ENCODE results near the gene HOXA13.

HOXA13 gene

GRCh38 chr7:27199849-27200760, at the start of gene HOXA13:
Gene HOXA13 (minus strand): TSS chr7:27200091. CDS start chr7:27200077, 14 bp downstream.
- DNase-seq: no peak

DNA sequence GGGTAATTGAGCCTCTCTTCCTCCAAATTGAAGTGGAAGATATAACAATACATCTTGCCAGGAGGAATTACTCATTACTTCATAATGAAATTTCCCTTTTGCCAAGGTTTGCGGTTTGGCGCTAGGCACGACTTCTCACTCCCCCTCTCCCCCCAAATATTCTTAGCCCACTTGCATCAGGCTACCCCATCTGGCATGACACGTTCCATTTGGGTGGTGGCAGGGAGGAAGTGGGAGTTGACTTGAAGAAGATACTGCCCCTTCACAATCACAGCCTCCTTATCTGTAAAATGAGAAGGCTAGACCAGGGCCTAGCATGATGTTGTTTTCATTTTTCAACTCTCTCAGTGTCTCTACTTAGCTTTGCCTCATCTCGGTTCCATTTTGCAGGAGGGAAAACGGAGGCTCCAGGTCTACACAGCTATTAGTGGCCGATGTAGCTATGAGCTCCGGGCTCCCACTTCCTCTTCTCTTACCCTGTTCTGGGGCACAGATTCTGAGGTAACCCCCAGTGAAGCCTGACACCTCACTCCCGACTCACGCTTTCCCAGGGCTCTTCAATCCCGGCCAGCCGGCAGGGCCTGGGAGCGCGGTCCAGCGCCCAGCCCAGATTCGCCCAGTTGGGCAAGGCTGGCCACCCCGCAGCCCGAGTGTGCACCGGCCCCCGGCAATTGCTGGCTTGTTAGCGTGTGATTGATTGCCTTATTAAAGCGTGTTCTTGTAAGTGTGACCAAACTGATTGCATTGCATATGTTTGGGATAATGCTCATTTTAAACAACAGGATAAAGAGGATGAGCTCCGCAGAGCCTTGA, 49.2 kb upstream of the HOXA13 start:
- no peak for DNase-seq

- no peak for DNase-seq
These were observed 48.5 kb upstream of the HOXA13 start for GRCh38 chr7:27248427-27248806.

DNA sequence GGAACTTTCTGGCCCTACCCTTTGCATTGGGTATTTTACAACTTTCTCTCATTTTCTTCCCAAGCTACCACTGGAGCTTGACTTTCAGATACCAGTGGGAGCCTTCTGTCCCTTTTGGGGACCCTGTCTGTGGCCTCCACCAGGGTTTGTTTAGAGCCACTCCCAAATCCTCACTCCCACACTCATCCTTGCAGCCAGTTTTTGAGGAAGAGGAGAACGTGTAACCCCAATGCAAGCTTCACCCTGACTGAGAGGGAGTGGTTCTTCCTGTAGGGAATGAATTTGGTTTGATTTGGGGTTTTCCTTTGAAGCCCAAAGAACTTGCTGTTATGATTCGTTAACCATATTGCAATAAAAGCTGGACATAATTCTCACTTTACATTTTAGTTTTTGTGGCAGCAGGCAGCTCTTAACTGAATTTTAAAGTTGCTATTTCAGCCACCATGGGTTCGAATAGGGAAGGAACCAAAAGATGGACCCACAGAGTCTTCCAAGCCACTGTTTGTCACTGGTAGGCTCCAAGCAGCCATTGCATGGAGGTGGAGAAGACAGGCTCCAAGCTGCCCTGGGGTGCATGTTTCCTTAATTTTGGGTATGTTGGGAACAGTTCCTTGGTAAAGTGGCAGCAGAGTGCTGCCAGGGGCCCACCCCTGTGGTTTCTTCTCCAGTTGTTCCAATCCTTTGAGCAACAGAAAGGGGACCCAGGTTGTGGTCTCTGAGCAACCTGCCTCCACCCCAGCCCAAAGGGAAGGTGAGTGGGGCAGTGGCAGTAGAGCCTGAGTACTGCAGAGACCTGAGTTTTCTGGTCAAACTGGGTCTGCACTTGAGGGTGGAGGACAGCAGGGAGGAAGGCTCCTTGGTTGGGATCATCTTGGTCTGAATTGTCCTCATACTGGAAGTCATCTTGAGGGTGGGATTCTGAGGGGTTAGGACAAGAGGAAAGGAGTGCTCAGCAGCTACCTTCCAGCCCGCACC, 47.8 kb upstream of the HOXA13 start:
- DNase-seq: no peak

GRCh38 chr7:27247000-27247399, 47.1 kb upstream of the HOXA13 start:
- no peak for DNase-seq

- no peak for DNase-seq
These were observed 46.2 kb upstream of the HOXA13 start for GRCh38 chr7:27245798-27246691.

GRCh38 chr7:27245124-27245797, 45.4 kb upstream of the HOXA13 start:
- DNase-seq: no peak

DNA sequence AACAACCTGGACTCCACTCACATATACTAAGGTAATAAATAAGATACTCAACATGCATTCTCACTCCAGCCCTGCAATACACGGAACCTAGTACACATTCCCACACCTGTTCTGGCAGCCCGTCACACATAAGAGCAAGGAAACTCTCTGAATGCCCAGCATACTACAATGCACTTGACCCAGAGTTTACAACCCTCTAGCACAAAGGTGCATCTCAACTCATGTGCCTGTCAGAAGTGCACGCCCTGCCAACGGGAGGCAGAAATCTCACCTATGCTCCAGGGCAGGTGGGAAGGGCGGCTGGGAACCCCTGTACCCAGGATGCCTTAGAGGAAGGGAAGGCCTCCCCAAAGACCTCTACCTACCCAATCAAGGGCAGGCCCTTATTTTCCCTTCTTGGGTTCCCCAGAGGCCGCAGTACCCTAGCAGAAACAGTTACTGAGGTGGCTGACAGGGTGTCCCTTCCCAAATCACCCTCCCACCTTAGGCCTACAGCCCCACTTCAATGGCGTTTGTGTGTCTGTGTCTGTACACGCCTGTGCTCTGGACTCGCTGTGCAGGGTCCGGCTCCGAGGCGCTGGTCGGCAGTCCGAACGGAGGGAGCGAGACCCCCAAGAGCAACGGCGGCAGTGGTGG, 44.7 kb upstream of the HOXA13 start:
- no peak for DNase-seq

DNA sequence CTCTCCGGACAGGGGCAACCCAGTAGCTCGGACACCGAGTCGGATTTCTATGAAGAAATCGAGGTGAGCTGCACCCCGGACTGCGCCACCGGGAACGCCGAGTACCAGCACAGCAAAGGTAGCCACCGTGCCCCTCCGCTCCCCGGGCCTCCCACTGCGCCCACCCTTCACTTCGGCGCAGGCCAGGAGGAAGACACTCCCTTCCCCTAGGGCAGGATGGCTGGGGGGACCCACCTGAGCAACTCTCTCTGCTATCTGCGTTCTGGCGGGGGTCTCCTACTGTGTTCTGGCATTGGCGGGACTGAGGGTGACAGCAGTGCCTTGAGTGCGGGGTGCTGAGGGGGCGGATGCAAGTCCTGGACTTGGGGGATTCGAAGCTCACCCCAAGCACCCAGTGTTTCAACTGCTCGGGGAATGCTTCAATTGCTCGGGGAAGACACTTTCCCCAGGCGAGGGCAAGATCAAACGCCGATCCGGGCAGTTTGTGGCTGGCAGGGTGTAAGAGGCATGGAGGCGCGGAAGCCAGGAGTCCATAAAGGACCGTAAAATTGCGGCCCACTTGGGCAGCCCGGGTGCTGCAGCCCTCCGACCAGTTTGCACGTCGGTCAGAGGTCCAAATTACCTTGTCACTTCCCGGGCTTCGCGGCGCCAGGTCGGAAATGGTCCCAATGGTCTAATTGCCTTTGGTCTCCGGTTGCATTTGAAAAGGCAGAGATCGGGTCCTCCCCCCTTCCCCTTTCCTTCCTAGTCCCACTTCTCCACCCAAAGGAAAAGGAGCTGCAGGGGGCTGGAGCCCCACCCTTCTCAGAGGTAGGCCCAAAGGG, 43.7 kb upstream of the HOXA13 start:
- DNase-seq: no peak

DNA sequence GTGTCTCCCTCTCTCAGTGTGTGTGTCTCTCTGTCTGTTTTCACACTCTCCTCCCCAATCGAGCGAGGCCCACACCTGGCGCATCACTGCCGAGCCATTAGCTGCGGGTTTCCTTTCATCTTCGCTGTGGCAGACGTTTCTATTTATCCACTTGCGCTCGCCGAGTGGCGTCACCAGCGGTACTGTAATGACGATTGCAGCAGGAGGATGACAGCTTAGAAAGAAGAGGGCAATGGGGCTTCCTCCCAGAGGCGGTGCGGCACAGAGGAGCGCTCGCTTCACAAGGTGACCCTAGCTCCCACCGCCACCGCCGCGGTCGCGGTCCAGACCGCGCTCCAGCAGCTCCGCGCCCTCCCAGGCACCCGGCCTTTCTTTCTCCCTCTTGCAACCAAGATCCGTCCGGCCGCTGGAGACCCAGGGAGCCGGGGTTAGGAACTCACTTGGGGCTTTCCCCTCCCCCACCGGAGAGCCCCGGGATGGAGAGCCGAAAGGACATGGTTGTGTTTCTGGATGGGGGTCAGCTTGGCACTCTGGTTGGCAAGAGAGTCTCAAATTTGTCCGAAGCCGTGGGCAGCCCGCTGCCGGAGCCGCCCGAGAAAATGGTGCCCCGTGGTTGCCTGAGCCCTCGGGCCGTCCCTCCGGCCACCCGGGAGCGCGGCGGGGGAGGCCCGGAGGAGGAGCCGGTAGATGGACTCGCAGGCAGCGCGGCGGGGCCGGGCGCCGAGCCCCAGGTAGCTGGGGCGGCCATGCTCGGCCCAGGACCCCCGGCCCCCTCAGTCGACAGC, 42.9 kb upstream of the HOXA13 start, which contains the start of gene EVX1:
Gene EVX1, plus strand, starts transcription at position 248 of the 785 bp plus-strand sequence. Its CDS starts 229 bp downstream, at position 477.
- no peak for DNase-seq

GRCh38 chr7:27242154-27242553, 42.3 kb upstream of the HOXA13 start:
- DNase-seq: no peak

GRCh38 chr7:27241189-27242056, 41.5 kb upstream of the HOXA13 start:
- no peak for DNase-seq

DNA sequence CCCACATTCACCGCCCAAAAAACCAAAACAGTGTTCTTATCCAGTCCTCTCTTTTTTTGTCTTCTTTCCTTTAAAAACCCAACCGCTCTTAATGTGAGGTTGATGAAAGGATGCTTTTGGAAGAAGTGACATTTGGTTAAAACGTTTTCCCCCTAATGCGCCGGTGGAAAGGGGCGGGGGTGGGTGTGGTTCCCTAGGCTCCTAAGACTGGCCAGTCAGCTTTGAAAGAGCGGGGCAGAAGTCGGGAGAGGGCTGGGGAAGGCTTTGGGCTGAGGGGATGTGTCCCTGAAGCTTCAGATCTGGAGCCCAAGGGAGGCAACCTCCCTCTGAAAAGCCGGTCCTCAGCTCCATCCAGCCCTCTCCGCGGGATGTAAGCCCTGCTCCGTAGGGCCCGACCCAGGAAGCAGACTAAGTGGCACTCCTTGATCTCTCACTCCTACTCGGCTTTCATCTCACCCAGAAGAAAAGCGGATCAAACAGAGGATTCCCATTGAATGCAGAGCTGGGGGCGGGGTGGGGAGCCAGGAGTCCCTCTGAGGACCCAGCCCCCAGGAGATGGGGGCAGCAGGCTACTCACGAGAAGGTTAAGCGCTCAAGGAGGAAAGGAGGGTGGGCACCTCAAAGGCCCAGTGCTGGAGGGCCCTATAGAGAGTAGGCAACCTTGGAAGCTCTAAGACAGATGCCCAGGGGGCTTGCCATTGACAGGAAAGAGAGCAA, 40.3 kb upstream of the HOXA13 start:
- no peak for DNase-seq

GRCh38 chr7:27239387-27240014, 39.6 kb upstream of the HOXA13 start:
- no peak for DNase-seq

DNA sequence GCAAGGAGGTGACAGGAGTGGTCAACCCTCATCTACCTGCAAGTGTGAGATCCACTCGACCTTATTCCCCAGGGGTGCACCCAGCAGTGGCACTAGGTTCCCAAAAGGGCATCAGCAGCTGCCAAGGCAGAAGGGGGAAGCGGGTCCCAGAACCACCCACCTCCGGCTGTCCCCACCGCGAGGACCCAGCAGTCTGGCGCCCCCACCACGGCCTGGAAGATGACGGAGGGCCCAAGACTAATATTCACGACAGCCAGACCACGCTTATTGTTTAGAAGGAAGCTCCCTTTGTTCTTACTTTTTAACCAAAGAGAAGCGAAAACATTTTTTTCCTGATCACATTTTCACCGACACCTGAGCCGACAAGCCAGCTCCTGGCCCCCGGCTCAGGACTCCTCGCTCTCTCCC, 39.1 kb upstream of the HOXA13 start:
- DNase-seq: no peak

DNA sequence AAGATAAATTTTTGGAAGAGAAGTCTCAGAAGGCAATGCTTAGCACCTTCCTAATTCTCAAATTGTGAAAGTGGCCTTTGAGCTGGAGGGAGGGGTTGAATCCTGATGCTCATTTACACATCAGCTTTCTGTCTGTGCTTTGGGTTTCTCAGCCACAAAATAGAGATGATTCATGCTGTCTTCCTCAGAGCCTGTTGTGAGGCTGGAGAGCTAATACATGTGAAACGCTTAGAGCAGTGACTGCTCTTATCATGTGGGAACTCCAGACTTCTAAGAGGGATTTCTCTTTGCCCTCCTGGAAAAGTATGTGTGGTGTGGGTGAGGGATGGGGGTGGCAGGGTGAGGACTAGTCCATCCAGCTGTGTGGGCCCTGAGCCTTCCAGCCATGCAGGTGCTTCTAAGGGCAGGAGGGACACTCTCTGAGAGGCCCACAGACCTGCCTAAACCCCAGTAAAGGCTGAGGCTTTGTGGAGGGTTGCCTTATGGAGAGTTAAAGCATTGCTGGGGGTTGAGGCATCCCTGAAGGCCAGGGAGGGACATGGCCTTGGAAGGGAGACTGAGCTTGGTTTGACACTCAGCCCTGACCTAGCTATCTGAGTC, 37.9 kb upstream of the HOXA13 start:
- no peak for DNase-seq

Data from CD4-positive, alpha-beta T cell treated with Interleukin-4 for 4 hours (primary cell).